Activated CD8-positive, alpha-beta T cell treated with anti-CD3 and anti-CD28 coated beads for 36 hours (primary cell): ENCODE measurements around the gene HNRNPA2B1. TPM values are rescaled to one million over a fixed set of nuclear protein-coding genes. Genes with fewer than 3 reads are reported as not detected.
"Not testable (repeated sequence)": the region's sequence is repeated elsewhere in the genome, so short reads cannot be mapped to it uniquely, and the experiment has no call there.

Source experiments
- ATAC-seq: fragments of 200-7000 bp; cut with Tn5 transposase; one replicate; pipeline ENCODE4 v1.10.0; 2021; ENCODE audit warnings: mild to moderate bottlenecking, moderate library complexity
- CTCF ChIA-PET: fragments of 350-600 bp; sonication (Branson Sonifier 250); formaldehyde crosslinking; loops from one replicate; lab custom pipeline; 2021; ENCODE audit warnings: antibody characterized with exemption; lab: Charles Lee
- POLR2A ChIA-PET: fragments of 350-600 bp; sonication (Branson Sonifier 250); formaldehyde crosslinking; loops from one replicate; lab custom pipeline; 2021; ENCODE audit warnings: antibody characterized with exemption; lab: Charles Lee
- DNase-seq: peaks from one replicate; pipeline ENCODE4 v3.0.0-alpha.2; 2020
- H3K27ac Mint-ChIP-seq: one replicate; pipeline ENCODE4 v1.8.0; 2021; ENCODE audit warnings: mild to moderate bottlenecking, mixed read lengths
- H3K27me3 Mint-ChIP-seq: one replicate; pipeline ENCODE4 v1.8.0; 2021; ENCODE audit warnings: mixed read lengths
- H3K36me3 Mint-ChIP-seq: one replicate; pipeline ENCODE4 v1.8.0; 2021; ENCODE audit warnings: low read depth, mixed read lengths
- H3K4me1 Mint-ChIP-seq: one replicate; pipeline ENCODE4 v1.8.0; 2021; ENCODE audit warnings: low read depth, mixed read lengths
- H3K4me3 Mint-ChIP-seq: one replicate; pipeline ENCODE4 v1.8.0; 2021; ENCODE audit warnings: mild to moderate bottlenecking, moderate library complexity, mixed read lengths
- H3K9me3 Mint-ChIP-seq: one replicate; pipeline ENCODE4 v1.8.0; 2021; ENCODE audit warnings: mixed read lengths
- CTCF ChIP-seq: fragments of 200-600 bp; IDR thresholded peaks from one replicate; pipeline ENCODE4 v1.8.0; 2022; ENCODE audit warnings: antibody characterized with exemption, mild to moderate bottlenecking
- intact Hi-C: fragments of 100-400 bp; cut with micrococcal nuclease; formaldehyde crosslinking; loops from one replicate; pipeline ENCODE4 v1.10.0; 2022
- total RNA-seq, 2 experiments: library from RNA; stranded (reverse); gene quantifications; one replicate each; pipeline ENCODE4 v1.2.3, GENCODE V29; 2021

Gene HNRNPA2B1
- total RNA-seq, 2 experiments from 2014 or later: 871 to 893 TPM

- H3K27me3 Mint-ChIP-seq: no peaks in the 10 kb centered on the region
- no peaks in the 10 kb centered on the region for H3K9me3 Mint-ChIP-seq
- CTCF ChIA-PET: interaction anchor here (1.4 to 1.9 kb wide), 3 partner anchors 15 to 95 kb away, joined by 4 to 13 read pairs (median 6); no protein-coding TSS in a partner anchor
- intact Hi-C loops: loop anchor here (5.0 to 10.0 kb wide), 2 partner anchors 93 to 290 kb away; no protein-coding TSS in a partner anchor
- ATAC-seq (peak; percentile 29), DNase-seq (peak; percentile 37)
- peak overlapping the region; percentile 85 for H3K27ac Mint-ChIP-seq
- peaks cover 78% of the 10 kb centered on the region for H3K4me1 Mint-ChIP-seq
- H3K36me3 Mint-ChIP-seq: peaks cover 78% of the 10 kb centered on the region
- no peak overlapping the region for H3K4me3 Mint-ChIP-seq
- TF ChIP-seq CTCF: no peak
- POLR2A ChIA-PET: interaction anchor here (0.8 to 19.9 kb wide), 11 partner anchors 12 to 295 kb away, joined by 3 to 588 read pairs (median 4); partner anchors contain the start of genes CBX3, HNRNPA2B1 and NFE2L3
These were observed 15.3 kb downstream of the HNRNPA2B1 start for GRCh38 chr7:26185131-26185843.

GRCh38 chr7:26184281-26185101, 16.1 kb downstream of the HNRNPA2B1 start:
- not testable (repeated sequence) for H3K27me3 Mint-ChIP-seq, H3K9me3 Mint-ChIP-seq, ATAC-seq, H3K4me3 Mint-ChIP-seq, DNase-seq
- Mint-ChIP-seq H3K4me1 (peaks cover 70% of the 10 kb centered on the region), H3K36me3 (peaks cover 76% of the 10 kb centered on the region), H3K27ac (peak overlapping the region; percentile 85)
- ChIA-PET POLR2A (interaction anchor here (0.8 to 19.9 kb wide), 11 partner anchors 11 to 295 kb away, joined by 3 to 588 read pairs (median 4); partner anchors contain the start of genes CBX3, HNRNPA2B1 and NFE2L3), CTCF (interaction anchor here (1.3 to 1.9 kb wide), 4 partner anchors 14 to 94 kb away, joined by 4 to 13 read pairs (median 5); no protein-coding TSS in a partner anchor)
- intact Hi-C loops: loop anchor here (5.0 to 10.0 kb wide), 2 partner anchors 92 to 290 kb away; no protein-coding TSS in a partner anchor

- no peak overlapping the region for H3K4me3 Mint-ChIP-seq
- H3K9me3 Mint-ChIP-seq: no peaks in the 10 kb centered on the region
- peaks cover 75% of the 10 kb centered on the region for H3K36me3 Mint-ChIP-seq
- ChIA-PET CTCF (interaction anchor here (1.0 to 1.4 kb wide), 4 partner anchors 13 to 182 kb away, joined by 3 to 4 read pairs (median 4); no protein-coding TSS in a partner anchor), POLR2A (interaction anchor here (0.9 to 19.9 kb wide), 9 partner anchors 10 to 93 kb away, joined by 3 to 588 read pairs (median 8); partner anchors contain the start of genes CBX3, HNRNPA2B1 and NFE2L3)
- peak overlapping the region; percentile 85 for H3K27ac Mint-ChIP-seq
- no peak for DNase-seq
- ATAC-seq: no peak
- intact Hi-C loops: loop anchor here (10.0 kb wide), 1 partner anchor 289 kb away; no protein-coding TSS in a partner anchor
- H3K27me3 Mint-ChIP-seq: no peaks in the 10 kb centered on the region
- TF ChIP-seq CTCF: no peak
- H3K4me1 Mint-ChIP-seq: peaks cover 63% of the 10 kb centered on the region
These were observed 16.8 kb downstream of the HNRNPA2B1 start for GRCh38 chr7:26183545-26184280.

GRCh38 chr7:26182706-26183105, 17.8 kb downstream of the HNRNPA2B1 start:
- intact Hi-C loops: loop anchor here (10.0 kb wide), 1 partner anchor 288 kb away; no protein-coding TSS in a partner anchor
- H3K4me3 Mint-ChIP-seq: no peak overlapping the region
- POLR2A ChIA-PET: interaction anchor here (0.9 to 19.9 kb wide), 7 partner anchors 9 to 94 kb away, joined by 3 to 588 read pairs (median 5); partner anchors contain the start of genes CBX3, HNRNPA2B1 and NFE2L3
- TF ChIP-seq CTCF: no peak
- H3K27me3 Mint-ChIP-seq: no peaks in the 10 kb centered on the region
- CTCF ChIA-PET: interaction anchor here (1.3 to 5.1 kb wide), 4 partner anchors 18 to 183 kb away, joined by 3 to 35 read pairs (median 4); partner anchors contain the start of gene CBX3
- peak overlapping the region; percentile 49 for H3K27ac Mint-ChIP-seq
- DNase-seq: no peak
- H3K9me3 Mint-ChIP-seq: no peaks in the 10 kb centered on the region
- H3K4me1 Mint-ChIP-seq: peaks cover 56% of the 10 kb centered on the region
- ATAC-seq: no peak
- H3K36me3 Mint-ChIP-seq: peaks cover 69% of the 10 kb centered on the region
